K562 (cell line): ENCODE results near the gene GPR89A. TPM values are rescaled to one million over a fixed set of nuclear protein-coding genes. Genes with fewer than 3 reads are reported as not detected.
"Not testable (repeated sequence)": the region's sequence is repeated elsewhere in the genome, so short reads cannot be mapped to it uniquely, and the experiment has no call there.

Source experiments
- ATAC-seq: fragments of 200-7000 bp; cut with Tn5 transposase; 3 replicates; pipeline ENCODE4 v1.9.1; 2020; ENCODE audit warnings: moderate library complexity
- BruUV-seq: library from RNA; stranded (reverse); fragments of 400-500 nt; replicated peaks from 2 replicates; lab custom pipeline; 2021; lab: Mats Ljungman, UMichigan
- CTCF ChIA-PET: fragments of 300-600 bp; formaldehyde crosslinking; extraction: SDS; loops from one replicate; lab custom pipeline; 2021; ENCODE audit warnings: low intra/inter-chr PET ratio; lab: Yijun Ruan, JAX
- POLR2A ChIA-PET: fragments of 300-600, 350-650 bp; sonication (Branson Sonifier 250); formaldehyde crosslinking; extraction: SDS; loops from one replicate; lab custom pipeline; 2021; ENCODE audit warnings: antibody characterized with exemption, inconsistent platforms; lab: Yijun Ruan, JAX
- DNase-seq, 4 experiments: peaks; one replicate each; pipeline versions ENCODE4 v3.0.0 to v3.0.0-alpha.2; 2011 to 2018; ENCODE audit warnings: low spot score in 3 of 4, mixed read lengths in 3 of 4; ENCODE audit errors: extremely low read depth in 1 of 4
- FAIRE-seq: peaks from 2 replicates; lab custom pipeline; 2011; peaks lifted over from hg19 to GRCh38; lab: Jason Lieb, UNC
- H2AFZ ChIP-seq: 2 replicates; pipeline ENCODE4 v1.6.0; 2011; ENCODE audit warnings: low read depth, low read length, control low read depth, inconsistent platforms
- H3K27ac ChIP-seq: fragments of 200-600 bp; 3 replicates; pipeline ENCODE4 v1.8.0; 2011; ENCODE audit warnings: low read depth, mild to moderate bottlenecking, control low read depth, inconsistent platforms, low read length, moderate library complexity, mixed read lengths; ENCODE audit errors: extremely low read depth
- H3K27me3 ChIP-seq, 2 experiments: fragments of 300-600 bp in 1 of 2; 2 replicates in 1 of 2; 3 replicates in 1 of 2; pipeline versions ENCODE4 v1.6.0 to v1.8.0; 2011; ENCODE audit warnings: inconsistent platforms in 2 of 2, low read length in 2 of 2, mild to moderate bottlenecking in 1 of 2, mixed read lengths in 1 of 2, moderate library complexity in 1 of 2; ENCODE audit not compliant: control insufficient read depth in 2 of 2, insufficient read depth in 2 of 2
- H3K36me3 ChIP-seq: fragments of 300-600 bp; 3 replicates; pipeline ENCODE4 v1.8.0; 2011; ENCODE audit warnings: mild to moderate bottlenecking, low read length, inconsistent platforms; ENCODE audit not compliant: control insufficient read depth, insufficient read depth
- H3K4me1 ChIP-seq, 2 experiments: fragments of 200-600 bp in 1 of 2; replicated peaks in 1 of 2; 2 replicates in 1 of 2; 3 replicates in 1 of 2; pipeline versions ENCODE4 v1.5.1 to v1.8.0; 2011; ENCODE audit warnings: inconsistent platforms in 2 of 2, low read length in 2 of 2, mild to moderate bottlenecking in 1 of 2, mixed read lengths in 1 of 2, moderate library complexity in 1 of 2; ENCODE audit not compliant: control insufficient read depth in 2 of 2, insufficient read depth in 2 of 2
- H3K4me2 ChIP-seq: 2 replicates; pipeline ENCODE4 v1.6.1; 2011; ENCODE audit warnings: low read length, control low read depth, inconsistent platforms, mixed read lengths; ENCODE audit not compliant: insufficient read depth
- H3K4me3 ChIP-seq: fragments of 200-600 bp; sonication (generic), shearing (Covaris generic); 2 replicates; pipeline ENCODE4 v1.5.1; 2016; ENCODE audit warnings: control low read depth, inconsistent platforms
- H3K79me2 ChIP-seq: fragments of 200-600 bp; 3 replicates; pipeline ENCODE4 v1.8.0; 2011; ENCODE audit warnings: low read length, inconsistent platforms; ENCODE audit not compliant: control insufficient read depth, insufficient read depth
- H3K9ac ChIP-seq, 2 experiments: 2 replicates each; pipeline versions ENCODE4 v1.6.0 to v1.6.1; 2011; ENCODE audit warnings: low read depth in 2 of 2, low read length in 2 of 2, control low read depth in 1 of 2, inconsistent platforms in 1 of 2, mild to moderate bottlenecking in 1 of 2, mixed read lengths in 1 of 2; ENCODE audit not compliant: insufficient read depth in 1 of 2
- H3K9me1 ChIP-seq: one replicate; pipeline ENCODE4 v1.6.0; 2011; ENCODE audit warnings: inconsistent platforms, mild to moderate bottlenecking, low read length, moderate library complexity; ENCODE audit not compliant: control insufficient read depth, insufficient read depth
- H3K9me3 ChIP-seq: replicated peaks from 2 replicates; pipeline ENCODE4 v1.5.1; 2011; ENCODE audit warnings: low read depth, low read length, inconsistent platforms; ENCODE audit not compliant: control insufficient read depth, insufficient read depth
- H4K20me1 ChIP-seq: replicated peaks from 2 replicates; pipeline ENCODE4 v1.6.1; 2011; ENCODE audit warnings: low read length, inconsistent platforms, mixed read lengths; ENCODE audit not compliant: control insufficient read depth, insufficient read depth
- TEAD4 ChIP-seq, 2 experiments: sonication (generic) in 1 of 2; formaldehyde crosslinking in 1 of 2; IDR thresholded peaks; 2 replicates each; pipeline versions ENCODE4 v1.6.1 to v1.8.0; 2012 to 2022; ENCODE audit warnings: borderline replicate concordance in 1 of 2, inconsistent platforms in 1 of 2, low read length in 1 of 2, mild to moderate bottlenecking in 1 of 2, missing genetic modification reagents in 1 of 2
- WGBS: fragments of 100-300 bp; shearing (Covaris generic); methylation state at CpG from one replicate; pipeline ENCODE4 v1.1.6; 2016; ENCODE audit warnings: low coverage, mixed read lengths; ENCODE audit not compliant: insufficient coverage; ENCODE audit errors: missing lambda C conversion rate; 5-methylcytosine and 5-hydroxymethylcytosine counted together
- in situ Hi-C: fragments of 300-500 bp; cut with MboI; formaldehyde crosslinking; loops from 4 replicates; pipeline ENCODE4 v1.15.0; 2018; ENCODE audit warnings: inconsistent platforms, mixed read lengths
- intact Hi-C: fragments of 100-400 bp; cut with micrococcal nuclease; formaldehyde crosslinking; loops from 2 replicates; pipeline ENCODE4 v1.14.2; 2022
- polyA plus RNA-seq, 8 experiments: library from polyadenylated mRNA; depleted of rRNA in 4 of 8; stranded (reverse) in 5 of 8; unstranded in 3 of 8; fragments of >200 nt; fragmentation: Nextera tagmentation in 2 of 8; fragmentation: Illumina TruSeq in 1 of 8; extraction: Ambion mirVana in 2 of 8; extraction: Trizol in 1 of 8; gene quantifications; 2 replicates each; pipeline versions ENCODE4 v1.2.1 to v1.2.3, GENCODE V29; 2011 to 2014; ENCODE audit warnings: inconsistent platforms in 1 of 8, missing spikeins in 1 of 8
- total RNA-seq, 7 experiments: library from RNA; depleted of rRNA in 6 of 7; stranded (reverse); fragments of >200 nt in 6 of 7; fragmentation: Illumina TruSeq in 2 of 7; extraction: Trizol in 2 of 7; gene quantifications; 2 replicates each; pipeline versions ENCODE4 v1.2.1 to v1.2.3, GENCODE V29; 2011 to 2021; ENCODE audit warnings: low replicate concordance in 1 of 7

The GPR89A gene
- total and polyA plus RNA-seq, 9 of the 15 experiments (the other 6 are each of a cell fraction or from before 2014, with no cell fraction given) = 23.0 to 63.4 (median 37.4) TPM

- POLR2A ChIA-PET; H4K20me1 ChIP-seq; H3K9me3 ChIP-seq; H3K9ac ChIP-seq; DNase-seq; H3K27me3 ChIP-seq; H3K4me3 ChIP-seq; TF ChIP-seq TEAD4 (CRISPR knock-in tag; IDR thresholded peaks at IDR 0.05; ENCODE audit: borderline replicate concordance): not testable (repeated sequence)
- peaks cover 41% of the 10 kb centered on the region for H3K79me2 ChIP-seq
- 0 out of 2 replicates have a peak, but pooled peaks have one; percentile 4 for TF ChIP-seq TEAD4 (IDR thresholded peaks at IDR 0.05; ENCODE audit: low read length)
- TF ChIP-seq, all 486 proteins: peak for 1; not testable (repeated sequence) for 485
- TSS peak; percentile 87 for BruUV-seq
- H3K27ac ChIP-seq, in situ Hi-C loops, intact Hi-C loops, H3K36me3 ChIP-seq, H3K9me1 ChIP-seq, H3K4me1 ChIP-seq, H2AFZ ChIP-seq, CTCF ChIA-PET, FAIRE-seq: not testable (repeated sequence)
- ATAC-seq = peak; percentile 6
- peak overlapping the region; percentile 46; the same call in 1 of the 2 replicates for H3K4me2 ChIP-seq
- WGBS = 0% methylated on average over 4 of the region's 11 CpGs
These were observed 499 bp upstream of the GPR89A start for GRCh38 chr1:145607289-145607688.

- CTCF ChIA-PET, intact Hi-C loops, H3K36me3 ChIP-seq, H3K27ac ChIP-seq, H2AFZ ChIP-seq, FAIRE-seq, H4K20me1 ChIP-seq, H3K9me3 ChIP-seq, H3K4me3 ChIP-seq, H3K4me1 ChIP-seq, H3K9me1 ChIP-seq, DNase-seq, H3K4me2 ChIP-seq, POLR2A ChIA-PET, ATAC-seq, H3K27me3 ChIP-seq, BruUV-seq, in situ Hi-C loops, H3K9ac ChIP-seq: not testable (repeated sequence)
- 38% methylated on average over 2 of the region's 2 CpGs for WGBS
- peaks cover 47% of the 10 kb centered on the region for H3K79me2 ChIP-seq
These were observed 3.0 kb downstream of the GPR89A start for GRCh38 chr1:145610744-145611143.

DNA sequence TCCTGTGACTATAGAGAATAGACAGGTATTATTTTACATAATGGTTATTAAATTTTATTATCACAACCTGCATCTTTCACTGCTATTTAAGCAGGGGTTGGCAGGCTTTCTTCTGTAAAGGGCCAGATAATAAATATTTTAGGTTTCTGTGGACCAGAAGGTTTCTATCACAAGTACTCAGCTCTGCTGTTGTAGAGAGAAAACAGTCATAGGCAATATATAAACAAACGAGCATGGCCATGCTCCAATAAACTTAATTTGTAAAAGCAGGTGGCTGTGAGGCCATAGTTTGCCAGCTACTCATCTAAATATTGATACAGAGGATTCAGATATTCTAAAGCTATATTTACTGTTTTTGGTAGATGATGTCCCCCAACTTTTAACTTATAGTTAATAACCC, 12.3 kb downstream of the GPR89A start:
- BruUV-seq, H4K20me1 ChIP-seq, CTCF ChIA-PET, H3K9me1 ChIP-seq, DNase-seq, H3K36me3 ChIP-seq, H3K4me3 ChIP-seq, in situ Hi-C loops, H3K9ac ChIP-seq, H3K4me2 ChIP-seq, intact Hi-C loops, ATAC-seq, H3K4me1 ChIP-seq, FAIRE-seq, H2AFZ ChIP-seq, H3K9me3 ChIP-seq, H3K79me2 ChIP-seq, H3K27ac ChIP-seq, H3K27me3 ChIP-seq, POLR2A ChIA-PET: not testable (repeated sequence)
- 100% methylated on average over 1 of the region's 1 CpG for WGBS

- CTCF ChIA-PET, H3K27ac ChIP-seq, intact Hi-C loops, H3K4me2 ChIP-seq, H3K4me1 ChIP-seq, in situ Hi-C loops, H2AFZ ChIP-seq, H3K27me3 ChIP-seq, DNase-seq, BruUV-seq, H3K36me3 ChIP-seq, POLR2A ChIA-PET, H3K9me3 ChIP-seq, H4K20me1 ChIP-seq, H3K79me2 ChIP-seq, FAIRE-seq, H3K9me1 ChIP-seq, ATAC-seq, H3K9ac ChIP-seq, H3K4me3 ChIP-seq: not testable (repeated sequence)
- no CpG with 5 or more reads among the region's 1 CpG for WGBS
These were observed 14.4 kb downstream of the GPR89A start for GRCh38 chr1:145622177-145622576.
